ENCODE data around the gene SRL. TPM values are rescaled to one million over a fixed set of nuclear protein-coding genes. Genes with fewer than 3 reads are reported as not detected.

Gene SRL
- total and polyA plus RNA-seq, 2 of the 13 experiments (the other 11 are each of a cell fraction or from before 2014, with no cell fraction given) = 0.05 TPM; not detected in 1

GRCh38 chr16:4220358-4220757 lies 21.5 kb downstream of the SRL start:
- Histone ChIP-seq H3K27ac (ENCODE audit: extremely low read length, insufficient read depth, low read length) (no peak overlapping the region), H3K9me3 (ENCODE audit: low read length) (no peaks in the 10 kb centered on the region), H3K36me3 (replicated peaks in 1 of 2; ENCODE audit: control insufficient read depth in 1 of 2, insufficient read depth in 2 of 2, low read length in 2 of 2) (no peaks in the 10 kb centered on the region), H2AFZ (ENCODE audit: low read length) (no peak overlapping the region), H3K27me3 (ENCODE audit: control insufficient read depth in 1 of 2, insufficient read depth in 2 of 2, low read length in 2 of 2) (peaks cover 5 to 59% of the 10 kb centered on the region in 2 experiments; a peak in 4 of 5 replicates), H3K4me2 (ENCODE audit: low read depth, low read length) (no peak overlapping the region), H4K20me1 (ENCODE audit: insufficient read depth, low read length) (no peaks in the 10 kb centered on the region), H3K79me2 (ENCODE audit: insufficient read depth, low read length) (no peaks in the 10 kb centered on the region), H3K4me1 (ENCODE audit: insufficient read depth, low read length) (no peaks in the 10 kb centered on the region), H3K9ac (ENCODE audit: insufficient read depth, low read depth, low read length) (no peak overlapping the region), H3K4me3 (replicated peaks in 1 of 3; ENCODE audit: insufficient read depth in 1 of 3, low read depth in 2 of 3, low read length in 3 of 3) (no peak overlapping the region)
- no peak for DNase-seq (ENCODE audit: low spot score)
- ChIA-PET CTCF (ENCODE audit: low intra/inter-chr PET ratio, low total read pairs) (no interaction called here), POLR2A (no interaction called here)
- 40% methylated on average over 4 of the region's 5 CpGs for WGBS (ENCODE audit: low lambda C conversion rate)
- BruUV-seq (replicated peaks) = no TSS peak
- in situ Hi-C loops (cut with HindIII; ENCODE audit: extremely low pct_ligation_motif_present, low pct_unique_long_range_greater_than_20kb) (no loop called here), intact Hi-C loops (cut with micrococcal nuclease; ENCODE audit: unreplicated experiment) (no loop called here)
- ATAC-seq = no peak
- TF ChIP-seq RNF219 (CRISPR knock-in tag; IDR thresholded peaks at IDR 0.05) (no peak), ZNF317 (CRISPR knock-in tag; IDR thresholded peaks at IDR 0.05) (no peak), TCF7L2 (IDR thresholded peaks at IDR 0.05; ENCODE audit: low read depth, low read length) (no peak), PHF21A (CRISPR knock-in tag; IDR thresholded peaks at IDR 0.05) (no peak), ZNF138 (CRISPR knock-in tag; IDR thresholded peaks at IDR 0.05; ENCODE audit: low read depth) (no peak), E2F2 (CRISPR knock-in tag; IDR thresholded peaks at IDR 0.05; ENCODE audit: borderline replicate concordance) (no peak), ZNF652 (CRISPR knock-in tag; IDR thresholded peaks at IDR 0.05; ENCODE audit: borderline replicate concordance, low read depth) (no peak), HNRNPL (IDR thresholded peaks at IDR 0.05; ENCODE audit: low read depth, low read length) (no peak), SYNCRIP (IDR thresholded peaks at IDR 0.05; ENCODE audit: insufficient read depth, low read depth, low read length) (no peak)
- FAIRE-seq = no peak

Measured in HepG2 (cell line).